Panc1 (cell line): ENCODE data around the gene TSPAN3. TPM values are rescaled to one million over a fixed set of nuclear protein-coding genes. Genes with fewer than 3 reads are reported as not detected.

ENCODE experiments used
- ATAC-seq: fragments of 200-7000 bp; cut with Tn5 transposase; 2 replicates; pipeline ENCODE4 v1.9.1; 2020; ENCODE audit warnings: mild to moderate bottlenecking, moderate library complexity
- BruUV-seq: library from RNA; stranded (reverse); fragments of 400-500 nt; replicated peaks from 2 replicates; lab custom pipeline; 2021; lab: Mats Ljungman, UMichigan
- CTCF ChIA-PET: fragments of 300-600 bp; sonication (Branson Sonifier 250); formaldehyde crosslinking; loops from one replicate; lab custom pipeline; 2022; ENCODE audit warnings: antibody characterized with exemption; lab: Charles Lee
- POLR2A ChIA-PET: fragments of 300-600 bp; sonication (Branson Sonifier 250); formaldehyde crosslinking; loops from one replicate; lab custom pipeline; 2022; ENCODE audit warnings: antibody characterized with exemption; lab: Charles Lee
- DNase-seq: peaks from one replicate; pipeline ENCODE4 v3.0.0-alpha.2; 2010; ENCODE audit warnings: low read depth, low spot score
- H3K27ac ChIP-seq: 2 replicates; pipeline ENCODE4 v1.5.1; 2011; ENCODE audit warnings: mild to moderate bottlenecking, low read length, inconsistent platforms
- H3K27me3 ChIP-seq: fragments of 200-500 bp; sonication (Bioruptor generic); 2 replicates; pipeline ENCODE4 v1.6.0; 2014; ENCODE audit warnings: low read length, inconsistent platforms; ENCODE audit not compliant: control insufficient read depth, insufficient read depth
- H3K36me3 ChIP-seq: fragments of 200-500 bp; sonication (Bioruptor generic); 2 replicates; pipeline ENCODE4 v1.5.1; 2014; ENCODE audit warnings: inconsistent platforms, mild to moderate bottlenecking, low read length, moderate library complexity; ENCODE audit not compliant: control insufficient read depth, insufficient read depth
- H3K4me1 ChIP-seq: 2 replicates; pipeline ENCODE4 v1.5.1; 2011; ENCODE audit warnings: inconsistent platforms, mild to moderate bottlenecking, low read length, moderate library complexity; ENCODE audit not compliant: control insufficient read depth, insufficient read depth
- H3K4me3 ChIP-seq, 2 experiments: 2 replicates each; pipeline ENCODE4 v1.5.1; 2011 to 2012; ENCODE audit warnings: low read depth in 2 of 2, low read length in 2 of 2, mild to moderate bottlenecking in 2 of 2, inconsistent platforms in 1 of 2, moderate library complexity in 1 of 2
- H3K9me3 ChIP-seq: fragments of 200-500 bp; sonication (Bioruptor generic); 2 replicates; pipeline ENCODE4 v1.5.1; 2014; ENCODE audit warnings: low read depth, mild to moderate bottlenecking, inconsistent platforms, low read length, moderate library complexity; ENCODE audit not compliant: control insufficient read depth, insufficient read depth
- CTCF ChIP-seq: fragments of 450-650 bp; IDR thresholded peaks from 2 replicates; pipeline ENCODE4 v1.5.1; 2017; ENCODE audit warnings: mild to moderate bottlenecking
- POLR2AphosphoS5 ChIP-seq: IDR thresholded peaks from 2 replicates; pipeline ENCODE4 v1.6.1; 2012; ENCODE audit warnings: mild to moderate bottlenecking, low read depth, low read length, moderate library complexity
- REST ChIP-seq, 2 experiments: IDR thresholded peaks; 2 replicates each; pipeline ENCODE4 v1.6.1; 2011 to 2012; ENCODE audit warnings: low read depth in 2 of 2, control low read depth in 1 of 2, low read length in 1 of 2, mild to moderate bottlenecking in 1 of 2, moderate library complexity in 1 of 2; ENCODE audit not compliant: insufficient read depth in 1 of 2
- SIN3A ChIP-seq: IDR thresholded peaks from 2 replicates; pipeline ENCODE4 v1.6.1; 2012; ENCODE audit warnings: low read depth, mild to moderate bottlenecking, low read length, moderate library complexity, borderline replicate concordance; ENCODE audit not compliant: insufficient read depth
- TCF7L2 ChIP-seq: IDR thresholded peaks from 2 replicates; pipeline ENCODE4 v1.6.1; 2011; ENCODE audit warnings: mild to moderate bottlenecking, low read depth, low read length, inconsistent platforms
- in situ Hi-C: cut with HindIII; loops from 2 replicates; pipeline ENCODE4 v1.10.0; 2016; ENCODE audit warnings: low sequenced_read_pairs, low pct_unique_long_range_greater_than_20kb
- intact Hi-C: fragments of 100-400 bp; cut with micrococcal nuclease; formaldehyde crosslinking; loops from one replicate; pipeline ENCODE4 v1.10.0; 2022; ENCODE audit not compliant: unreplicated experiment
- total RNA-seq: library from RNA; stranded (reverse); gene quantifications from one replicate; pipeline ENCODE4 v1.2.1, GENCODE V29; 2021; ENCODE audit not compliant: unreplicated experiment

TSPAN3 gene
- total RNA-seq, 1 experiment from 2014 or later: 130 TPM

GRCh38 chr15:77064063-77064462, 6.8 kb downstream of the TSPAN3 start:
- Histone ChIP-seq H3K4me3 (no peak overlapping the region), H3K36me3 (no peaks in the 10 kb centered on the region), H3K27ac (no peak overlapping the region), H3K9me3 (no peaks in the 10 kb centered on the region), H3K27me3 (no peaks in the 10 kb centered on the region), H3K4me1 (peaks cover 31% of the 10 kb centered on the region)
- ChIA-PET CTCF (no interaction called here), POLR2A (no interaction called here)
- DNase-seq (no peak), ATAC-seq (no peak)
- intact Hi-C loops (no loop called here), in situ Hi-C loops (no loop called here)
- BruUV-seq: no TSS peak
- TF ChIP-seq SIN3A (no peak), REST (IDR thresholded peaks at IDR 0.05; ENCODE audit: insufficient read depth in 1 of 2, low read depth in 2 of 2, low read length in 1 of 2) (no peak), TCF7L2 (no peak), CTCF (no peak), POLR2AphosphoS5 (no peak)

- ChIA-PET POLR2A (no interaction called here), CTCF (no interaction called here)
- H3K4me1 ChIP-seq: peaks cover 31% of the 10 kb centered on the region
- no peaks in the 10 kb centered on the region for H3K27me3 ChIP-seq
- ATAC-seq (no peak), DNase-seq (no peak)
- H3K4me3 ChIP-seq: no peak overlapping the region
- no TSS peak for BruUV-seq
- H3K36me3 ChIP-seq: no peaks in the 10 kb centered on the region
- TF ChIP-seq SIN3A (no peak), POLR2AphosphoS5 (no peak), CTCF (no peak), TCF7L2 (no peak), REST (IDR thresholded peaks at IDR 0.05; ENCODE audit: insufficient read depth in 1 of 2, low read depth in 2 of 2, low read length in 1 of 2) (no peak)
- intact Hi-C loops (no loop called here), in situ Hi-C loops (no loop called here)
- H3K27ac ChIP-seq: no peak overlapping the region
- H3K9me3 ChIP-seq: no peaks in the 10 kb centered on the region
Observed at GRCh38 chr15:77063249-77063648, 7.7 kb downstream of the TSPAN3 start.
